ENCODE data around the gene FLT1. TPM values are rescaled to one million over a fixed set of nuclear protein-coding genes. Genes with fewer than 3 reads are reported as not detected.

The FLT1 gene
- total and polyA plus RNA-seq, 11 donors = 13.1 to 73.2 (median 41.1) TPM

GRCh38 chr13:28410096-28410495 is 84.8 kb downstream of the FLT1 start:
- Histone ChIP-seq H3K27ac (peak overlapping the region in 6 of 12 donors; percentile 4 to 84 (median 70)), H3K4me3 (no peak overlapping the region), H3K36me3 (peaks cover 0 to 21% (median 4%) of the 10 kb centered on the region in 9 donors), H3K27me3 (no peaks in the 10 kb centered on the region), H3K4me1 (peaks cover 0 to 78% (median 32%) of the 10 kb centered on the region in 12 donors), H3K9me3 (no peaks in the 10 kb centered on the region)
- no peak for TF ChIP-seq POLR2A (IDR thresholded peaks at IDR 0.05)
- no peak for TF ChIP-seq CTCF (IDR thresholded peaks at IDR 0.05)
- DNase-seq (no peak), ATAC-seq (no peak)
- intact Hi-C loops (cut with DNase I) = no loop called here
- WGBS, 4 donors = 41 to 70% (median 51%) methylated on average over 2 of the region's 2 CpGs

GRCh38 chr13:28409648-28410047 is 85.3 kb downstream of the FLT1 start:
- intact Hi-C loops (cut with DNase I) = loop anchor here in 3 of 10 donors (5.0 kb wide), 2 partner anchors 72 to 228 kb away; no protein-coding TSS in a partner anchor
- TF ChIP-seq CTCF (IDR thresholded peaks at IDR 0.05) = no peak
- no peak for TF ChIP-seq POLR2A (IDR thresholded peaks at IDR 0.05)
- Histone ChIP-seq H3K9me3 (no peaks in the 10 kb centered on the region), H3K27me3 (no peaks in the 10 kb centered on the region), H3K4me3 (no peak overlapping the region), H3K36me3 (peaks cover 0 to 22% (median 6%) of the 10 kb centered on the region in 9 donors), H3K27ac (peak overlapping the region in 11 of 12 donors; percentile 19 to 84 (median 61)), H3K4me1 (peaks cover 0 to 74% (median 32%) of the 10 kb centered on the region in 12 donors)
- ATAC-seq = no peak
- no peak for DNase-seq

DNA sequence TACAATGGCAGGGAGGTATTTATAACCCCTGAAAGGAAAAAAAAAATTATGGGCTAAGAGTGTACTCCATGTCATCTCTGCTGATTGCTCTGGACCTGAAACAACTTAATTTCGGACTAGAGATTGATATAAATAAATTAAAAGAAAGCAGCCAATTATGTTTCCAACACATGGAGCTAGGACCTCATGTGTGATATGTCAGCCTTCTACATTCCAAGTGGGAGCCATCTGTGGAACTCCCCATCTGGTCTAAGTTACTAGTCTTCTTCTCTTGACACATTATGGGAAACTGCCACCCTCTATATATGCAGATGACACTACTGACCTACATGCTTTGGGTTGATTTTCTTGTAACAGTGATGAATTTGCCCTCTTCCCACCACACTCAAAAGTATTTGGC is 86.1 kb downstream of the FLT1 start:
- 13 to 27% (median 21%) methylated on average over 1 of the region's 1 CpG for WGBS, 4 donors
- TF ChIP-seq CTCF (IDR thresholded peaks at IDR 0.05) = no peak
- no peak for TF ChIP-seq POLR2A (IDR thresholded peaks at IDR 0.05)
- H3K27me3 ChIP-seq = no peaks in the 10 kb centered on the region
- no peak overlapping the region for H3K4me3 ChIP-seq
- peak overlapping the region; percentile 19 to 84 (median 61) for H3K27ac ChIP-seq
- peaks cover 0 to 28% (median 6%) of the 10 kb centered on the region in 9 donors for H3K36me3 ChIP-seq
- intact Hi-C loops (cut with DNase I) = loop anchor here in 3 of 10 donors (5.0 kb wide), 2 partner anchors 72 to 228 kb away; no protein-coding TSS in a partner anchor
- H3K4me1 ChIP-seq = peaks cover 0 to 71% (median 32%) of the 10 kb centered on the region in 12 donors
- H3K9me3 ChIP-seq = no peaks in the 10 kb centered on the region
- ATAC-seq (peak in 1 of 4 donors; percentile 4), DNase-seq (no peak)

DNA sequence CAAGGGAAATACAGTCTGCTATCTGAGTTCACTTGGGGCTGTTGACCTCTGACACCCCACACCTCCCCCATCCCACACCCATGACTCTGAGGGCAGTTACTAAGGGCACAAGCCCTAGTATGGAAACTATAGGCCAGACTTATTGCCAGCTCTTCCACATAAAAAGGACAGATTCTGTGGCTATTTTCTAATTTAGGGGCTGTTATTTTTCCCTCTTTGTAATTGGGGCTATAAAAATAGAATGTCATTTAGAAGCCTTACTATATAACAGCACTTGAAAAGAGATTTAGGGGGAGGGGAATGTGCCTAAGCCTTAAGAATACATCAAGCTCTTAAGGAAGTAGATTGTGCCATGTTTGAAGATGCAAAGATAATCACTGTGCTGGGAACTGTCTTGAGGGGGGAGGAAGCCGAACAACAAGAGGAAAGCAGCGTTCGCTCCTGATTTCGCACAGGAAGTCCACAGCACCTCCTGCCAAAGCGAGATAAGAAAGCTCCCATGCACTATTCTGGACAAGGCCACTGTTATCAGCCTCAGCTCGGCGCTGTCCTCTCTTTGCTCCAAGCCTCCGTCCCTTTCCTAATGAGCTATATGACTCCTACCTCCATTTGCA is 86.6 kb downstream of the FLT1 start:
- Histone ChIP-seq H3K36me3 (peaks cover 0 to 34% (median 6%) of the 10 kb centered on the region in 9 donors), H3K27ac (peak overlapping the region; percentile 19 to 84 (median 62)), H3K4me1 (peaks cover 0 to 67% (median 32%) of the 10 kb centered on the region in 12 donors), H3K27me3 (no peaks in the 10 kb centered on the region), H3K4me3 (no peak overlapping the region), H3K9me3 (no peaks in the 10 kb centered on the region)
- DNase-seq = peak; percentile 72 to 84 (median 79)
- WGBS, 4 donors = 1 to 3% (median 2%) methylated on average over 8 of the region's 8 CpGs
- TF ChIP-seq POLR2A (IDR thresholded peaks at IDR 0.05) = no peak
- peak in 3 of 12 donors; percentile 14 to 24 (median 23) for TF ChIP-seq CTCF (IDR thresholded peaks at IDR 0.05)
- intact Hi-C loops (cut with DNase I) = loop anchor here in 3 of 10 donors (5.0 kb wide), 2 partner anchors 71 to 229 kb away; no protein-coding TSS in a partner anchor
- peak; percentile 84 to 96 (median 90) for ATAC-seq

Data from heart left ventricle (tissue), 16 donors.